ENCODE results near the gene TSC2.

DNA sequence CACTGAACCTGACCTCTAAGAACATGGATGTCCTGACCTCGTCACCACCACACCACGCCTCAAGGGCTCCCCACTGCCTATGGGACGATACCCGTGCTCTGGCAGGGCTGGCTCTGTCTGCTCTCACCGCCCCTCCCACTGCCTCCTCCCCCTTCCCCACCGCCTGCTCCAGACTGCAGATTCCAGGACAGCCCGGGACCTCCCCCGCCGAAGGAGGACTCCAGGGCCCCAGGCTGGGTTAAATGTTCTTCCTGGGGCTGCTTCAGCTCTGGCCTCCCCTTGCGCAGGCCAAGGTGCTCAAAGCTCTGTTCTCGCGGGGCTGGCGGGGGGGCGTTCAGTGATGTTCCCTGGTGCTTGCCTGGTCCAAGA is 25.1 kb upstream of the TSC2 start:
- TF ChIP-seq, protein P1, sequence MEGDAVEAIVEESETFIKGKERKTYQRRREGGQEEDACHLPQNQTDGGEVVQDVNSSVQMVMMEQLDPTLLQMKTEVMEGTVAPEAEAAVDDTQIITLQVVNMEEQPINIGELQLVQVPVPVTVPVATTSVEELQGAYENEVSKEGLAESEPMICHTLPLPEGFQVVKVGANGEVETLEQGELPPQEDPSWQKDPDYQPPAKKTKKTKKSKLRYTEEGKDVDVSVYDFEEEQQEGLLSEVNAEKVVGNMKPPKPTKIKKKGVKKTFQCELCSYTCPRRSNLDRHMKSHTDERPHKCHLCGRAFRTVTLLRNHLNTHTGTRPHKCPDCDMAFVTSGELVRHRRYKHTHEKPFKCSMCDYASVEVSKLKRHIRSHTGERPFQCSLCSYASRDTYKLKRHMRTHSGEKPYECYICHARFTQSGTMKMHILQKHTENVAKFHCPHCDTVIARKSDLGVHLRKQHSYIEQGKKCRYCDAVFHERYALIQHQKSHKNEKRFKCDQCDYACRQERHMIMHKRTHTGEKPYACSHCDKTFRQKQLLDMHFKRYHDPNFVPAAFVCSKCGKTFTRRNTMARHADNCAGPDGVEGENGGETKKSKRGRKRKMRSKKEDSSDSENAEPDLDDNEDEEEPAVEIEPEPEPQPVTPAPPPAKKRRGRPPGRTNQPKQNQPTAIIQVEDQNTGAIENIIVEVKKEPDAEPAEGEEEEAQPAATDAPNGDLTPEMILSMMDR (conservative IDR thresholded peaks at IDR 0.05), result no peak
- TF ChIP-seq EZH2 (IDR thresholded peaks at IDR 0.05; ENCODE audit: low read depth), result no peak
